HG02763 (cell line): Measurements from ENCODE around the gene HM13.
"Not testable (repeated sequence)": the region's sequence is repeated elsewhere in the genome, so short reads cannot be mapped to it uniquely, and the experiment has no call there.

Experiments used
- ATAC-seq: cut with Tn5 transposase; IDR thresholded peaks from one replicate; pipeline ENCODE4 v1.9.1; 2021; ENCODE audit warnings: mild to moderate bottlenecking, moderate library complexity; ENCODE audit not compliant: unreplicated experiment

HM13 gene

GRCh38 chr20:31606804-31607639, 92.8 kb downstream of the HM13 start:
- no peak for ATAC-seq

DNA sequence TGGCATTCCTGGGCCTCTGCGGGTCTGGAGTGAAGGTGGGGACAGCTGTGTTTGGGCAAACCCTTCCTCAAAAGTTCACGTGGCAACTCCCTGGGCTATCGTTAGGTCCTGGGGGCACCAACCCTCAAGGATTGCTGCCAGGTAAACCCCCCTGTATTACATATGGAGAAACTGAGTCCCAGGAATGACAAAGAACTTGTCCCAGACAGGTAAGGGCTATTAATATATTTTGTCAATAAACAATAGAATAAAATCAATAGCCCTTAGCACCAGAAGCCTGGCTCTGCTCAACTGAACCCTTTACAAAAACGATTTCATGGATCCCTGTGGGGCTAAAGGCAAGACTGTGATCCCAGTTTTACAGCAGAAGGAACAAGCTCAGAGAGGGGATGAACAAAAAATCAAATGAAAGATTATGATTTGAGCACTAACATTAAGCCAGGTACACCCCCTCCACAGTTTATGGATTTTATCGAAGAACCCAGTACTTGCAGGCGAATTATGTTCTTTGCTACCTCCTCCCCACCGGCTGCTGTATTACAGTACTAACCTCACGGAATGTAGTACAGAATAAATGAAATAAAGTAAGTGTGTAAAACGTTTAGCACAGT, 93.5 kb downstream of the HM13 start:
- ATAC-seq = no peak

- ATAC-seq = no peak
Measured at GRCh38 chr20:31608251-31608945, 94.2 kb downstream of the HM13 start.

DNA sequence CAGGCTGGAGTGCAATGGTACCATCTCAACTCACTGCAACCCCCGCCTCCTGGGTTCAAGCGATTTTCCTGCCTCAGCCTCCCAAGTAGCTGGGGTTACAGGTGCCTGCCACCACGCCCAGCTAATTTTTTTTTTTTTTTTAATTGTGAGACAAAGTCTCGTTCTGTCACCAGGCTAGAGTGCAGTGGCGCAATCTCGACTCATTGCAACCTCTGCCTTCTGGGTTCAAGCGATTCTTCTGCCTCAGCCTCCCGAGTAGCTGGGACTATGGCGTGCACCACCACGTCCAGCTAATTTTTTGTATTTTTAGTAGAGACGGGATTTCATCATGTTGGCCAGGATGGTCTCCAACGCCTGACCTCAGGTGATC, 98.0 kb downstream of the HM13 start:
- ATAC-seq = not testable (repeated sequence)

- ATAC-seq = no peak
Measured at GRCh38 chr20:31615416-31615815, 101.2 kb downstream of the HM13 start.

- ATAC-seq = no peak
Measured at GRCh38 chr20:31617432-31618104, 103.3 kb downstream of the HM13 start.
